ENCODE results near the gene EXOG. TPM values are rescaled to one million over a fixed set of nuclear protein-coding genes. Genes with fewer than 3 reads are reported as not detected.

The EXOG gene
- total RNA-seq, 1 donor from 2014 or later = 16.5 TPM

DNA sequence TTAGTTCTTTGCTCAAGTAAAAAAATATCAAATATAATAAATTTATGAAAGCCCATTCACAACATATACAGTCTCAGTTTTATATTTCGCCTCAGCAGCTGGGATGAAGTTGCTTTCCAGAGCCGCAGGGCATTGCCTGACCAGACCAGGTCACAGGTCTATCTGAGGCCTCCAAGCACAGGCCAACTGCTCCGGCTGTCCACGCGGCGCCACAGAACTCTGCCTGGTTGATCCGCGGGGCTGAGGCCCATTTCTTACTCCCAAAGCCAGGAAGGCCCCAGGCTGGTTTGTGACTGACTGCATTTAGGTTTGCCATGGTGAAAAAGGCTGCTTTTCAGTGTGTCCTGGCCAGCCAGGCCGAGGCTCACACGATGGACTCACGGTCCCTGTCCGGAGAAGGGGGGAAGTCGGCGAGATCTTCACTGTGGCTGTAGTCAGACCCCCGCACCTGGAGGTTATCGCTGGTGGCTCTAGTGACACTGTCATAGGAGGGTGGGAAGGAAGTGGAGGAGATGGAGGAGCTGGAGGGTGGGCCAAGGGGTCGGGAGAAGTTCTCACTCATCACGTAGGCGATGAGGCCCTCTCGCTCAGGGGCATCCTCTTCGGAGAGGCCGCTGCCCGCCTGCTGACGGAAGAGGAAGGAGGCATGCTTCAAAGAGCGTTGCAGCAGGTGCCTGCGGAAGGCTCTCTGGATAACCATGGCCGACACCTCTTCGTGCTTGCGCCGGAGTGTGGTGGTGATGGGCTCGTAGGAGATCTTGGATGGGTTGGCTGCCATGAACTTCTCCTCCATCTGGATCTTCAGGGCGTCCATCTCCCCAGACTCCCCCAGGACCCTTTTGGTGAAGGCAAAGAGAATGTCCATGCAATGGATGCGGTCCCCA, 54.1 kb downstream of the EXOG start:
- H3K27me3 Mint-ChIP-seq (ENCODE audit: low read depth) = peaks cover 12% of the 10 kb centered on the region
- no peaks in the 10 kb centered on the region for H3K36me3 Mint-ChIP-seq (ENCODE audit: low read depth)
- no peak for DNase-seq (ENCODE audit: low spot score)
- TF ChIP-seq, protein P1, sequence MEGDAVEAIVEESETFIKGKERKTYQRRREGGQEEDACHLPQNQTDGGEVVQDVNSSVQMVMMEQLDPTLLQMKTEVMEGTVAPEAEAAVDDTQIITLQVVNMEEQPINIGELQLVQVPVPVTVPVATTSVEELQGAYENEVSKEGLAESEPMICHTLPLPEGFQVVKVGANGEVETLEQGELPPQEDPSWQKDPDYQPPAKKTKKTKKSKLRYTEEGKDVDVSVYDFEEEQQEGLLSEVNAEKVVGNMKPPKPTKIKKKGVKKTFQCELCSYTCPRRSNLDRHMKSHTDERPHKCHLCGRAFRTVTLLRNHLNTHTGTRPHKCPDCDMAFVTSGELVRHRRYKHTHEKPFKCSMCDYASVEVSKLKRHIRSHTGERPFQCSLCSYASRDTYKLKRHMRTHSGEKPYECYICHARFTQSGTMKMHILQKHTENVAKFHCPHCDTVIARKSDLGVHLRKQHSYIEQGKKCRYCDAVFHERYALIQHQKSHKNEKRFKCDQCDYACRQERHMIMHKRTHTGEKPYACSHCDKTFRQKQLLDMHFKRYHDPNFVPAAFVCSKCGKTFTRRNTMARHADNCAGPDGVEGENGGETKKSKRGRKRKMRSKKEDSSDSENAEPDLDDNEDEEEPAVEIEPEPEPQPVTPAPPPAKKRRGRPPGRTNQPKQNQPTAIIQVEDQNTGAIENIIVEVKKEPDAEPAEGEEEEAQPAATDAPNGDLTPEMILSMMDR (IDR thresholded peaks at IDR 0.05) = no peak
- no peak overlapping the region for H3K27ac Mint-ChIP-seq (ENCODE audit: unreplicated experiment)
- peaks cover 5% of the 10 kb centered on the region for H3K4me1 Mint-ChIP-seq (ENCODE audit: low read depth)
- no peak overlapping the region for H3K4me3 Mint-ChIP-seq (ENCODE audit: unreplicated experiment)
- H3K9me3 Mint-ChIP-seq (ENCODE audit: low read depth) = peaks cover 3% of the 10 kb centered on the region

DNA sequence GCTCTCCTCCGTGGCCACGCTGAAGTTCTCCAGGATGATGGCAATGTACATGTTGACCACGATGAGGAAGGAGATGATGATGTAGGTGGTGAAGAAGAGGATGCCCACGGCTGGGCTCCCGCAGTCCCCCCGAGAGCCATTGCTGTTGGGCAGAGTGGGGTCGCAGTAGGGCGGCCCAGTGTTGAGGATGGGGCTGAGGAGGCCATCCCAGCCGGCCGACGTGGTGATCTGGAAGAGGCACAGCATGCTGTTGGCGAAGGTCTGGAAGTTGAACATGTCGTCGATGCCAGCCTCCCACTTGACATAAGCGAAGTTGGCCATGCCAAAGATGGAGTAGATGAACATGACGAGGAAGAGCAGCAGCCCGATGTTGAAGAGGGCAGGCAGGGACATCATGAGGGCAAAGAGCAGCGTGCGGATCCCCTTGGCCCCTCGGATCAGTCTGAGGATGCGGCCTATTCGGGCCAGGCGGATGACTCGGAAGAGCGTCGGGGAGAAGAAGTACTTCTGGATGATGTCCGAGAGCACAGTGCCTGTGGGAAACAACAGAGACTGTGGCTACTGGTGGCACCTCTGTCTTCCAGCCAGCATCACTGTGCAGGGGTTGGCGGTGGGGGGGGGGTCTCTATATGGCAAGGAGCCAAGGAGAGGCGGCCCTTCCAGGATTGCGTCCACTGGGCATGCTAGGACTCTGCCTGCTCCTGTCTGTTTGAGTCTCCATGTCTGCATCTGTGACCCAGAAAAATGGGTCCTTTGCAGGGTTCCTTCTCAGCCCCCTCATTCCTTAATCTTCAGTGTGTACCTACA, 55.1 kb downstream of the EXOG start:
- Mint-ChIP-seq H3K36me3 (ENCODE audit: low read depth) (no peaks in the 10 kb centered on the region), H3K27ac (ENCODE audit: unreplicated experiment) (no peak overlapping the region), H3K27me3 (ENCODE audit: low read depth) (peaks cover 9% of the 10 kb centered on the region), H3K4me3 (ENCODE audit: unreplicated experiment) (no peak overlapping the region), H3K4me1 (ENCODE audit: low read depth) (peaks cover 5% of the 10 kb centered on the region), H3K9me3 (ENCODE audit: low read depth) (peaks cover 3% of the 10 kb centered on the region)
- TF ChIP-seq, protein P1 (IDR thresholded peaks at IDR 0.05) = no peak
- DNase-seq (ENCODE audit: low spot score) = no peak

DNA sequence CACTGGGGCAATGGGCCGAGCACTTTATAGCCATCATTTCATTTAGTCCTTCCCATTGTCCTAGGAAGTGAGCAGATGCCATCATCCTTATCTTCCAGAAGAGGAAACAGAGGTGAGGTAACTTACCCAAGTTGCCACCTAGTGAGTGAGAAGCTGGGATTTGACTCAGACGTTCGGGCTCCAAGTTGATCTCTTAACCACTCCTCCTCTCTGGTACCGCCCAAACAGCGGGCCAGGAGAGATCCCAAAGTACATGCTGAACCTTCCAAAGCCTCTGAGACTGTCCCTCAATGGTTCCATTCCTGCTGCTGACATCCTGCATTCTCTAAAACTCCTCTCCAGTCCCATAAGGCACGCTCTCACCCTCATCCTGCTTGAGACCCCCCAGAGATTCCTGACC, 56.2 kb downstream of the EXOG start:
- Mint-ChIP-seq H3K4me1 (ENCODE audit: low read depth) (peaks cover 5% of the 10 kb centered on the region), H3K27ac (ENCODE audit: unreplicated experiment) (no peak overlapping the region), H3K36me3 (ENCODE audit: low read depth) (no peaks in the 10 kb centered on the region), H3K9me3 (ENCODE audit: low read depth) (peaks cover 3% of the 10 kb centered on the region), H3K4me3 (ENCODE audit: unreplicated experiment) (no peak overlapping the region), H3K27me3 (ENCODE audit: low read depth) (peaks cover 9% of the 10 kb centered on the region)
- TF ChIP-seq, protein P1 (IDR thresholded peaks at IDR 0.05) = no peak
- no peak for DNase-seq (ENCODE audit: low spot score)

DNA sequence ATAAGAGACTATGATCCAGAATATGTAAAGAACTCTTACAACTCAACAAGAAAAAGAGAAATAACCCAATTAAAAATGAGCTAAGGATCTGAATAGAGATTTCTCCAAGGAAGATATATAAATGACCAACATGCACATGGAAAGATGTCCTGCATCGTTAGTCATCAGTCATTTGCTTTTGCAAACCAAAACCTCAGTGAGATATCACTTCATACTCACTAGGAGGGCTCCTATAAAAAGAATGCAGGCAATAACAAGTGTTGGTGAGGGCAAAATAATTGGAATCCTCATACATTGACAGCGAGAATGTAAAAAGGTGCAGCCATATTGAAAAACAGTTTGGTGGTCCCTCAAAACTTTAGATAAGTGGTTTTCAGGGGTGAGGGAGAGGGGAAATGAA, 56.9 kb downstream of the EXOG start:
- Mint-ChIP-seq H3K4me1 (ENCODE audit: low read depth) (peaks cover 4% of the 10 kb centered on the region), H3K36me3 (ENCODE audit: low read depth) (no peaks in the 10 kb centered on the region), H3K27ac (ENCODE audit: unreplicated experiment) (no peak overlapping the region), H3K4me3 (ENCODE audit: unreplicated experiment) (no peak overlapping the region), H3K27me3 (ENCODE audit: low read depth) (peaks cover 7% of the 10 kb centered on the region), H3K9me3 (ENCODE audit: low read depth) (peaks cover 5% of the 10 kb centered on the region)
- no peak for DNase-seq (ENCODE audit: low spot score)
- TF ChIP-seq, protein P1 (IDR thresholded peaks at IDR 0.05) = no peak

DNA sequence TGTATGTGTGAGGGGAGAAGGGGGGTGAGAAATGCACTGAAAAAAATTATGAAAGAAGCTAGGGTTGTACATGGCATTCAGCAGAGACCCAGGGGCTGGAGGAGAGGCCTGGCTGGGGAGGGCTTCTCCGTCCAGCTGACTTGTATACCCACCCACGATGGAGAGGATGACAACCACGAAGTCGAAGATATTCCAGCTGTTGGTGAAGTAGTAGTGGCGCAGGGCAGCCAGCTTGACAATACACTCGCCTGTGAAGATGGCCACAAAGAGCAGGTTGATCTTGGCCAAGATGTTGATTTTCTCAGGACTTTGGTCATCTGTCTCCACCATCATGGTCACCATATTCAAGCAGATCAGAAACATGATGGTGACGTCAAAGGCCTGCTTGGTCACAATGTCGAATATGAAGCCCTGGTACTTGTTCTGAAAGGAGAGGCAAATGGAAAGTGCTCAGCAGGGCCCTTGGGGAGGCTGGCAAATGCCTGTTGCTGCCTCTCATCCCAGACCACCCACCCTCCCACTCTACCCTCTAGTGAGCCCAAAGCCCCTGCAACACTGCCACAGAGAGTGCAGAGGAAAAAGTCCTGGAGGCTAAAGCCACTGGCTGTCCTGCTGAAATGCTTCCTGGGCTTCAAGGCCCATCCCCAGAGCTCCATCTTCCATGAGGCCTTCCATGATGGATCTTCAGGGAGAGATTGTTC, 58.1 kb downstream of the EXOG start:
- Mint-ChIP-seq H3K27me3 (ENCODE audit: low read depth) (peaks cover 7% of the 10 kb centered on the region), H3K27ac (ENCODE audit: unreplicated experiment) (no peak overlapping the region), H3K4me1 (ENCODE audit: low read depth) (no peaks in the 10 kb centered on the region), H3K36me3 (ENCODE audit: low read depth) (no peaks in the 10 kb centered on the region), H3K9me3 (ENCODE audit: low read depth) (peaks cover 5% of the 10 kb centered on the region), H3K4me3 (ENCODE audit: unreplicated experiment) (no peak overlapping the region)
- TF ChIP-seq, protein P1 (IDR thresholded peaks at IDR 0.05) = no peak
- no peak for DNase-seq (ENCODE audit: low spot score)

All from chondrocyte (in vitro differentiated cells).